GM12874 (cell line): Measurements from ENCODE around the gene DENND2A.

Source experiments
- CTCF ChIP-seq: IDR thresholded peaks from 2 replicates; pipeline ENCODE4 v1.5.1; 2011; ENCODE audit warnings: low read depth, mild to moderate bottlenecking, control low read depth, low read length, moderate library complexity; ENCODE audit not compliant: insufficient read depth

The DENND2A gene

DNA sequence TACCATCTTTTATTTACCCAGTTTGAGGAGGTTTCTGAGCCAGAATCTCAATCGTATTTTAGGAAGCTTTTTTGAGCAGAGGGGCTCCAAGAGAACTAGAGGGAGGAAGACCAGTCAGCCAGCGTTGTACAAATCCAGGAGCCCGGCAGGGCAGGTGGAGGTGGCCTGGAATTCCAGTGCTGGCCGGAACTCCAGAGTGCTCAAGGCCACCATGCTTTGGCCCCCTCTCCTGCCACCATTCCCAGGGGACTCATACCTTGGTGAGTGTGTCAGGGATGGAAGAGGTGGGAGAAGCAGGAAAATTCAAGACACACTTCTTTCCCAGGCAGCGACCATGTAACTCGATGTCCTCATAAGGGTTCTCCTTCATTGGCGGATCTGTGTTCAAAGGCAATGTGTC lies 55.3 kb downstream of the DENND2A start:
- no peak for TF ChIP-seq CTCF

GRCh38 chr7:140584195-140584851 lies 56.3 kb downstream of the DENND2A start:
- no peak for TF ChIP-seq CTCF

DNA sequence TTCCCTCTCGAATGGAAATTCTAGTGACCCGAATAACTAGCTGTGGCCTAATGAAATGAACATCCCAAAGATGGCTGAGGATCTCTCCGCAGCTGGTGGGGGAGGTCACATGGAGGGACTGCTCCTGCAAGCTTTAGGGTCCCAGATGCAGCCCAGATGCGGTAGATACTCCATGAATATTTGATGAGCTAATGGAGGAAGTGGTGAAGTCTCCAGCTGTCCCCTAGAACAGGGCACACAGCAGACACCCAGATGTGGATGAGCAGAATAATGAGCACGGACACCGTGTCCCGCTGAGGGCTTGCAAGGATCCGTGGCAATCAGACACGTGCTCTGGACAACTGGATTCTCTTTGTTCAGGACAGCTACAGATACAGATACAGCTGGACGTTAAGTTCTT lies 59.2 kb downstream of the DENND2A start:
- no peak for TF ChIP-seq CTCF

GRCh38 chr7:140577651-140578050 lies 63.0 kb downstream of the DENND2A start:
- TF ChIP-seq CTCF, result no peak

DNA sequence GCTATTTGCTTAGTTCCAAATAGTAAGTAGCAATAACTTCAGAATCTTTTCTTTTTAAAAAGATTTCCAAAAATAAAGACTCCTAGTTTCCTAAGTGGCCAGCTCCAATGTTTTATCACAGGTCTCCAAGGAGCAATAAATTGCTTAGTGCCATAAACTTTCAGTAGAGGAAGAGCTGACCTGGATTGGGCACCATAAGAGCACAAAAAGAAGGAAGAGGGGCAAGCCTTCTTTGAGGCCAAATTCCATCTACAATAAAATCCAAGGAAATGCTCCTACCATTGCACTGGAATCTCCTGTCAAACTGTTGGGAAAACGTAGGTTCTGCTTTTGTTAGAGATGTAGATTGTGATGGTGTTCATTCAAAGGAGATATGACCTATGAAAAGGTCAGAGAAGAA lies 64.0 kb downstream of the DENND2A start:
- no peak for TF ChIP-seq CTCF

GRCh38 chr7:140571538-140572122 lies 69.0 kb downstream of the DENND2A start:
- no peak for TF ChIP-seq CTCF

- TF ChIP-seq CTCF, result no peak
These were observed 70.5 kb downstream of the DENND2A start for GRCh38 chr7:140570120-140570519.
